HG03039 (cell line): ENCODE measurements around the gene SNRPA.
"Not testable (repeated sequence)": the region's sequence is repeated elsewhere in the genome, so short reads cannot be mapped to it uniquely, and the experiment has no call there.

ENCODE experiments used
- ATAC-seq: cut with Tn5 transposase; IDR thresholded peaks from one replicate; pipeline ENCODE4 v1.9.1; 2021; ENCODE audit warnings: mild to moderate bottlenecking, moderate library complexity; ENCODE audit not compliant: unreplicated experiment

SNRPA gene

DNA sequence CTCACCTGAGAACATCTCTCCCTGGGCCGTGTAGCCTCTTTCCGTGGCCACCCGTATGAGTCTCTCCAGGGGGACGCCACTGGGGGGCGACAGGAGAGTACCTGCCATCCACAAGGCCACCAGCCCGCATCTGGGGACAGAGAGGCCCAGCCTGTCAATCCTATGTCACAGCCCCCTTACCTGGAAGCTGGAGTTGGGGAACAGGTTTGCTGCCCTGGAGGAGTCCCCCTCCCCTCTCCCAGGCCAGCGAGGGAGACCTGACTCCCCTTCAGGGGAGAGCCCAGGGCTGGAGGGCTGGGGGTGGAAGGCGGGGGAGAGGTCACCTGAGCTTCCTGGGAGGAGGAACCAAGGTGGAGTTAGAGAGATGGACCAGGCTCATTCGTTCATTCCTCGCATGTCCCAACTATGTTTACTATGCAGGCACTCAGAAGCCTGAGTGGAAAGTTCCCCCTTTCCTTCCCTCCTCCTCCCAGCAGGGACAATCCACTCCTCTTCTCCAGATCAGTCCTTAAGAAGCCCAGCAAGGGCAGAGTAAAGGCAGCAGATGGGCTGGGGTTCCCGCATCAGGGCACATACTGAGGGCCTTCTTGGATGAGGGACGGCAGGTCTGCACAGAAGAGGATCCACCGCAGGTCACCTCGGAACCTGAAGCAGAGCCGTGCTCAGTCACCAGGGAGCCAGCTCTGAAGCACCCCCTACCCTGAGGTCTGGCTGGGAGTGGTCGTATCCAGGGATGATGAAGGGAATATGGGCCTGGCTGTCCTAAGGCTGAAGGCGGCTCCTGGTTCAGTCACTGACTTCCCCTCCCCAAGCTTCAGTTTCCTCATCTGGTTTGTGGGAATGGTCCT is 6.2 kb upstream of the SNRPA start:
- no peak for ATAC-seq

DNA sequence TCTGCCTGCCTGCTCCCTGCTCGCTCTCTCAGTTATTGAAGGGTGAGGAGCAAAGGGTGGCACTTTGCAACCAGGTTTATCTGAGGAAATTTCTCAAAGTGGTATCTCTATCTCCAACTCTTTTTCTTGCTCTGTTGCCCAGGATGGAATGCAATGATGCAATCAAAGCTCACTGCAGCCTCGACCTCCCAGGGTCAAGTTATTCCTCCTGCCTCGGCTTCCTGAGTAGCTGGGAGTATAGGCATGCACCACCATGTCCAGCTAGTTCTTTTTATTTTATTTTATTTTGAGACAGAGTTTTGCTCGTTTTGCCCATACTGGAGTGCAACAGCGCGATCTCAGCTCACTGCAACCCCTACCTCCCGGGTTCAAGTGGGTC is 5.6 kb upstream of the SNRPA start:
- ATAC-seq, result no peak

DNA sequence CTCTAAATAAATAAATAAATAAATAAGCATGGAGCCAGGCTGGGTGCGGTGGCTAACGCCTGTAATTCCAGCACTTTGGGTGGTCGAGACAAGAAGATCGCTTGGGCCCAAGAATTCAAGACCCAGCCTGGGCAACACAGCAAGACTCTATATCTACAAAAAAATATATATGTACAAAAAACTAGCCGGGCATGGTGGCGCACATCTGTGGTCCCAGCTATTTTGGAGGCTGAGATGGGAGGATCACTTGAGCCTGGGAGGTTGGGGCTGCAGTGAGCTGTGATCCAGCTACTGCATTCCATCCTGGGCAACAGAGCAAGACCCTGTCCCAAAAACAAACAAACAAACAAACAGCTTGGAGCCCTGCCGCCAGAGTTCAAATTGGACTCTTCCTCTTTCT is 3.5 kb upstream of the SNRPA start:
- ATAC-seq, result no peak

DNA sequence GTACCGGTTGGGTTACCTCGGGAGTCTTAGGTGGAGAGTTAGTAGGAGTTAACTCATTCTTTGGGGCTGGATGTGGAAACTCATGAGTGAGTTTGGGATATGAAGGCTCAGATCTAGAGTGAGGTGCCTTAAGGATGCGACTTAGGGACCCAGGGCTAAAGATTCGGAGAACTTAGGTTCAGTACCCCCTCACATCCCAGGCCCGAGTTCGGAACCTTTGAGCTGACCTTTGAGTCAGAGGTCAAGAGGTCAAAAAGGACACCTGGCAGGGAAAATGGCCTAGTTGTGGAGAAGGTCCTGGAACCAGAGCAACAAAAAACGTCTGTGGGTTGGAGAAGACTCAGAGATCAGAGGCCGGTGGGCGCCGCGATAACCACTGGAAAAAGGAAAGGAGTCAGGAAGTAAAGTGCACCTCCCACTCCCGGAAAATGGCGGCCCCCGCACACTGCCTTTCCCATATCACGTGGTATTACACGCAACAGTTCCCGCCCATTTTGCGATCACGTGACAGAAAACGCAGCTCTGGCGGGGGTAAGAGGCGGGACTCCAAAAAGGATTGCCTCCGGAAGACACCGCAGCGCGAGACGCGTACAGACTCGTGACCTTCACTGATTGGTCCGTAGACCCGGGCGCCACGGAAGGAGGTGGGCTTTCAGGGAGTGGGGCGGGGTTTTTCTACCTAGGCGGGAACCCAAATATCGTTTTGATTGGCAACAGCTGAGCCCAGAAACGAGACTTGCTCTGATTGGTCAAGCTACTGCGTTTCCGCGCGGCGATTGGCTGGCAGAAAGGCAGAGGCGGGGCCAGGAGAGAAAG is 737 bp upstream of the SNRPA start, which contains the start of gene ACTMAP:
ACTMAP (minus strand) TSS at position 420 of the 816 bp plus-strand sequence. CDS start 674 bp downstream, outside the sequence.
- peak; percentile 74 for ATAC-seq

DNA sequence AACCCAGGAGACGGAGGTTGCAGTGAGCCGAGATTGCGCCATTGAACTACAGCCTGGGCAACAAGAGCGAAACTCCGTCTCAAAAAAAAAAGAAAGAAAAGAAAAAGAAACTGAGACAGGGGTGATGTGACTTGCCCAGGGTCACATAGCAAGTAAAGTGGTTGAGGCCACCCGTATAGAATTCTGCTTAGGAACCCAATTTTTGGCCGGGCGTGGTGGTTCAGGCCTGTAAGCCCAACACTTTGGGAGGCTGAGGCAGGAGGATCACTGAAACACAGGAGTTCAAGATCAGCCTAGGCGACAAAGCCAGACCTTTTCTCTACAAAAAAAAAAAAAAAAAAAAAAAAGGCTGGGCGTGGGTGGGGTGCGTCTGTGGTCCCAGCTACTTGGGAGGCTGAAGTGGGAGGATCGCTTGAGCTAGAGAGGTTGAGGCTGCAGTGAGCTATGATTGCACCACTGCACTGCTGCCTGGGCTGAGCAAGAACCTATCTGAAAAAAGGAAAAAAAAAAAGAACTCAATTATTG is 1.3 kb downstream of the SNRPA start:
- ATAC-seq, result no peak

DNA sequence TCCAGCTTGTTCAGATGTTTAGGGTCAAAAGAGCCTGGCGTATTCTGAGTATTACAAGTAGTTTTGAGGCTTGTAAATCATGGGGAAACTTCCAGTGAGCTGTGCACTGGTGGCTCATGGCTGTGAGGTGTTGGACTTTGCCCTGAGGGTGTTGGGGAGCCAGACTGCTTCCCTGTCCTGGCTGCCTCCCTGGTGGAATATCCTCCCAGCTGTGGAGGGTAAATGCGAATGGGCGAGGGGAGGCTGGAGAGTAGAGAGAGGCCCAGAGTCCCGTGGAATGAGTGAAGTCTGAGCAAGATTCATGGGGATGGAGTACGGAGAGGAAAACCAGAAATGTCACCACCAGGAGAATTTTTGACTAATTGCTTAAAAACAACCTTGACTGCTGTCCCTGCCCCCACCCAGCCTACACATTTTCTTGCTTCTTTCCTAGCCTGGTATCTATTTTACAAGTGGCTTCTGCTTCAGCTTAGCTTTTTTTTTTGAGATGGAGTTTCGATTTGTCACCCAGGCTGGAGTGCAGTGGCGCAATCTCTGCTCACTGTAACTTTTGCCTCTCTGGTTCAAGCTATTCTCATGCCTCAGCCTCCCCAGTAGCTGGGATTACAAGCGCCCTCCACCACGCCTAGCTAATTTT is 3.7 kb downstream of the SNRPA start:
- ATAC-seq, result no peak

DNA sequence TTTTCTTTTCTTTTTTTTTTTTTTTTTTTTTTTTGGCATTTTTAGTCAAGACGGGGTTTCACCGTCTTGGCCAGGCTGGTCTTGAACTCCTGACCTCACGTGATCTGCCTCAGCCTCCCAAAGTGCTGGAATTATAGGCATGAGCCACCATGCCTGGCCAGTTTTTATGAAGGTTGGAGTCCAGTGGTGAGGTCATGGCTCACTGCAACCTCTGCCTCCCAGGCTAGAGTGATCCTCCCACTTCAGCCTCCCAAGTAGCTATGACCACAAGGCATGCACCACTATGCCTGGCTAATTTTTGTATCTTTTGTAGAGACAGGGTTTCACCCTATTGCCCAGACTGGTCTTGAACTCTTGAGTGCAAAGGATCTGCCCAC is 4.2 kb downstream of the SNRPA start:
- no peak for ATAC-seq

DNA sequence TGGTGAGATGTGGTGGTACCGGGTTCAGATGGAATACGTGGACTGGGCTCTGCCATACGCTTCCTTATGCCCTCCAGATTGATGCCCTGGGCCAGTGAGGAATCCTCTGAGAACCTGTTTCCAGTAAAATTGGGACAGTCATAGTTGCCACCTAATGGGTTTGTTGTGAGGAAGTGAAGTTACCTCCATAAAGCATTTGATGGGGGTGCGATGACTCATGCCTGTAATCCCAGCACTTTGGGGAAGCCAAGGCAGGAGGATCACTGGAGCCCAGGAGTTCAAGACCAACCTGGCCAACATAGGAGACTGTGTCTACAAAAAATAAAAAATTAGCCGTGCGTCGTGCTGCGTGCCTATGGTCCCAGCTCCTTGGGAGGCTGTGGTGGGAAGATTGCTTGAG is 4.8 kb downstream of the SNRPA start:
- no peak for ATAC-seq

DNA sequence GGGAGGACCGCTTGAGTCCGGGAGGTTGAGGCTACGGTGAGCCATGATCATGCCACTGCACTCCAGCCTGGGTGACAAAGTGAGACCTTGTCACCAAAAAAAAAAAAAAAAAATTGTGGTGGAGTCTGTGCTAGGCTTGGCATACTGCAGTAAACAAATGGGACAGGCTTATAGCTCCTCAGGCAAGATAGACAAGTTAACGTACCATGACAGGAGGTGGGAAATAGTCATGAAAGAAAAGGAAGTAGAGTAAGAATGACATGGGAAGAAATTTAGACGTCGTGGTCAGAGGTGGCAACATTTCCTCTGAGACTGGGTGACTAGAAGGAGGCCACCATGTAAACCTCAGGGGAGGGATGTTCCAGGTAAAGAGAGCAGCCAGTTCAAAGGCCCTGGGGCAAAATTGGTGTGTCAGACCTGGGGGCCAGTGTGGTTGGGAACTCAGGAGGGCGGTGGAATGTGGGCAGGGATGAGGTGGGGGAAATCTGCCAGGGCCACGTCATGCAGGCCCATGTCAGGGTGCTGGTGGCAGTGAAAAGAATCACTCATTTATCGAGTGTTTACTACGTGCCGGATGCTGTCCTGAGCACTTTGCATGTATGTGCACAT is 5.6 kb downstream of the SNRPA start:
- no peak for ATAC-seq

DNA sequence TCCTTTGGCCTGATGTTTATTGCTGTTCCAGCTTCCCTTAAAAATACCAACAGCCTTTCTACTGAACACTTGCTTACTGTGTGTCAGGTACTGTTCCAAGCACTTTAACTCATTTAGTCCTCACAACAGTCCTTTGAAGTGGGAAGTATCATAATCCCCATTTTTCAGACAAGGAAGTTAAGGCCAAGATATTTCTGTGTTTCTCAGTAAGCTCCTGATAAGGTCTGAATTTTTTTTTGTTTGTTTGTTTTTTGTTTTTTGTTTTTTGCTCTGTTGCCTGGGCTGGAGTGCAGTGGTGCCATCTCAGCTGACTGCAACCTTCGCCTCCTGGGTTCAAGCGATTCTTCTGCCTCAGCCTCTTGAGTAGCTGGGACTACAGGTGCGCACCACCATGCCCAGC is 7.5 kb downstream of the SNRPA start:
- no peak for ATAC-seq

DNA sequence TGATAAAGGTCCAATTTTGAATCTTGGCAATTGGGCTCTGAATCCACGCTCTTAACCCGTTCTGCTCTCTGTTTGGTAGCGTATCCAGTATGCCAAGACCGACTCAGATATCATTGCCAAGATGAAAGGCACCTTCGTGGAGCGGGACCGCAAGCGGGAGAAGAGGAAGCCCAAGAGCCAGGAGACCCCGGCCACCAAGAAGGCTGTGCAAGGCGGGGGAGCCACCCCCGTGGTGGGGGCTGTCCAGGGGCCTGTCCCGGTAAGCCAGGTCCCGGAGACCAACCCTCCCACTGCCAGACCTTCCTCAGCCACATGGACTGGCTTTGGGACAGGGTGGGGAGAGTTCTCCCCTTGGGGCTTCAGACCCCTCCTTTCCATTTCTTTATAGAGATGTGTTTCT is 8.3 kb downstream of the SNRPA start:
- ATAC-seq, result no peak

DNA sequence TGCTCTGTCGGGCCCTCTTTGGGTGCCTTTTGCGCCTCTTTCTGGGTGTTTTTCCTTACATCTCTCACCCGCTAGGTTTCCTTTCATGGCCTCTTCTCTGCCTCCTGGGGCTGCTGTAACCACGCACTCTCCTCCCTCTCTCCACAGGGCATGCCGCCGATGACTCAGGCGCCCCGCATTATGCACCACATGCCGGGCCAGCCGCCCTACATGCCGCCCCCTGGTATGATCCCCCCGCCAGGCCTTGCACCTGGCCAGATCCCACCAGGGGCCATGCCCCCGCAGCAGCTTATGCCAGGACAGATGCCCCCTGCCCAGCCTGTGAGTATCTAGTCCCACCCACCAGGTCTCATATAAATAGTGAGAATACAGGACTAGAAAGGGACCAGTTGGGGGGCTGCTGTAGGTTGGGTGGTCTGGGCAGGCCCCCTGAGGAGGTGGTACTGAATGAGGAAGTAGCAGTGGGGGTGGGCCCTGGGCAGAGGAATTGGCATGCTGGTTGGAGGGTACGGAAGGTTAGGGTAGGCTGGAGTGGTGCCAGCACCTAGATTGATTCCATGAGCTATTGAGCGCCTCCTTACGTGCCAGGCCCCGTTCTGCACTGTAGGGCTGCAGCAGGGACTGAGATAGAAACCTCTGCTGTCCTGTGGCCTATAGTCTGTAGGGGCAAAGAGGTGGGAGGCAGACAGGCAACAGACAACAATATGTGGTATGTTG is 11.9 kb downstream of the SNRPA start:
- ATAC-seq, result no peak

DNA sequence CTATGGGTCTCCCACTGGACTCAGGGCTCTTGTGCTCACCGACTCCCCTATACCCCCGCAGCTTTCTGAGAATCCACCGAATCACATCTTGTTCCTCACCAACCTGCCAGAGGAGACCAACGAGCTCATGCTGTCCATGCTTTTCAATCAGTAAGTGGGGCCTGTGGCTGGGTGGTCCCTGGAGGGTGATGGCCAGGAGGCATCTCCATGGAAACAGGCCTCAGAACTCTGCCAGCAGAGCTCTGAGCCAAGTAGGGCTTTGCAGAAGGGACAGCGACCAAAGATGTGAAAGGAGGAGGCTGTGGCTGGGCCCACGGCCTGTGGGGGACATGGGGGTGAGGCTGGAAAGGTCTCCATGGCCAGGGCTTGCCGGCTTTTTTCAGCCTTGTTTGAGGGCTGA is 12.5 kb downstream of the SNRPA start:
- no peak for ATAC-seq

DNA sequence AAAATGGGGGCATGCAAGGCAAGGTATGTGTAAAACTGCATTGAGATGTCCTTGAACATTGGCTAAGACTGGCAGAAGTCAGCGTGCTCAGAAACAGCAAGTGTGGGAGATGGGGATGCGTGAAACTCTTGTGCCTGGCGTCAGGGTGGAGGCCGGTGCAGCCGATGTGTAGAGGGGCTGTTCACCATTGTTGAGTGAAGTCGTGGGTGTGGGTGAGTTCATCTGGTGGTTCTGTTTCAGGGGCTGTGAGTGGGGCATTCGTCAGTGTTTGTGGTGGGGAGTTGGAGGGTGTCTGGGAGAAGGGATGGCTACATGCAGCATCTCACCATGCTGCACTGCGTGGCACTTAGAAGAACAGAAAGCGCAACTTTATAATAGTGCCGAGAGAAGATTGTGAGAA is 13.0 kb downstream of the SNRPA start:
- ATAC-seq, result no peak

DNA sequence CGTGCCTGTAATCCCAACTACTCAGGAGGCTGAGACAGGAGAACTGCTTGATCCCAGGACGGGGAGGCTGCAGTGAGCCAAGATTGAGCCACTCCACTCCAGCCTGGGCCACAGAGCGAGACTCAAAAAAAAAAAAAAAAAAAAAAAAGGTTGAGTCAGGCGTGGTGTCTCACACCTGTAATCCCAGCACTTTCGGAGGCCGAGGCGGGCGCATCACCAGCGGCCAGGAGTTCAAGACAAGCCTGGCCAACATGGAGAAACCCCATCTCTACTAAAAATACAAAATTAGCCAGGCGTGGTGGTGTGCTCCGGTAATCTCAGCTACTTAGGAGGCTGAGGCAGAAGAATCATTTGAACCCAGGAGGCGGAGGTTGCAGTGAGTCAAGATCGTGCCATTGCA is 15.4 kb downstream of the SNRPA start:
- ATAC-seq, result not testable (repeated sequence)

DNA sequence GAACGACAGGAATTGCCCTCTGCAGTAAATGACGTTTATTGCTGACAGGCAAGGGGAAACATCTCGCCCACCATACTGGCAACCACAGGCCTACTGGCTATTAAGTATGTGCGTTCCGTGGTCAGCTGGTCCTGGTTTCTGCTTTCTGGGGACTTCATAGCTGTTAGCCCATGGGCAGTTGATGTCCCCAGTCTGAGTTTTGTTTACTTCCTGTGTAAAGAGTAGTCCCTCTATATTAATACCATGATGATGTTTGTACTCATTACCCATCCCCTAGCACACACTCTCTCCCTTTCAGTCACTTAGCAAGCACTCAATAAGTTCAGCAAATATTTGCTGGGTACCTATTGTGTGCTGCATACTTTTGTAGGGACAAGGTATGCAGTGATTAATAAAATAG is 17.9 kb downstream of the SNRPA start:
- no peak for ATAC-seq

DNA sequence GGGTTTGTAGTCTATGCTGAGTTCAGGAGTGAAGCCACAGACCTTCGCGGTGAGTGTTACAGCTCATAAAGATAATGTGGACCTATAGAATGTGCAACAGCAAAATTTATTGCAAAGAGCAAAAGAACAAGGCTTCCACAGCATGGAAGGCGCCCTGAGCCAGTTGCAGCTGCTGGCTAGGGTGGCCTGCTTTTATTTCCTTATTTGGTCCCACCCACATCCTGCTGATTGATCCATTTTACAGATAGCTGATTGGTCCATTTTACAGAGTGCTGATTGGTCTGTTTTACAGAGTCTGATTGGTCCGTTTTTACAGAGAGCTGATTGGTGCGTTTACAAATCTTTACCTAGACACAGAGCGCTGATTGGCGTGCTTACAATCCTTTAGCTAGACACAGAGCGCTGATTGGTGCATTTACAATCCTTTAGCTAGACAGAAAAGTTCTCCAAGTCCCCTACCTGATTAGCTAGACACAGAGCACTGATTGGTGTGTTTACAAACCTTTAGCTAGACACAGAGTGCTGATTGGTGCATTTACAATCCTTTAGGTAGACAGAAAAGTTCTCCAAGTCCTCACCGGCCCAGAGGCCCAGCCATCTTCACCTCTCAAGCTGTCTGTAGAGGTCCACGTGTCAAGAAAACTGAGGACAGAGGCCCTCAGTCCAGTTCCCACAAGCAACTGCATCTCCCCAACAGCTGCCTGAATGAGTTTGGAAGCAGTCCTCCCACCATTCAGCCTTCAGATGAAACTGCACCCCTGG is 20.3 kb downstream of the SNRPA start:
- not testable (repeated sequence) for ATAC-seq

DNA sequence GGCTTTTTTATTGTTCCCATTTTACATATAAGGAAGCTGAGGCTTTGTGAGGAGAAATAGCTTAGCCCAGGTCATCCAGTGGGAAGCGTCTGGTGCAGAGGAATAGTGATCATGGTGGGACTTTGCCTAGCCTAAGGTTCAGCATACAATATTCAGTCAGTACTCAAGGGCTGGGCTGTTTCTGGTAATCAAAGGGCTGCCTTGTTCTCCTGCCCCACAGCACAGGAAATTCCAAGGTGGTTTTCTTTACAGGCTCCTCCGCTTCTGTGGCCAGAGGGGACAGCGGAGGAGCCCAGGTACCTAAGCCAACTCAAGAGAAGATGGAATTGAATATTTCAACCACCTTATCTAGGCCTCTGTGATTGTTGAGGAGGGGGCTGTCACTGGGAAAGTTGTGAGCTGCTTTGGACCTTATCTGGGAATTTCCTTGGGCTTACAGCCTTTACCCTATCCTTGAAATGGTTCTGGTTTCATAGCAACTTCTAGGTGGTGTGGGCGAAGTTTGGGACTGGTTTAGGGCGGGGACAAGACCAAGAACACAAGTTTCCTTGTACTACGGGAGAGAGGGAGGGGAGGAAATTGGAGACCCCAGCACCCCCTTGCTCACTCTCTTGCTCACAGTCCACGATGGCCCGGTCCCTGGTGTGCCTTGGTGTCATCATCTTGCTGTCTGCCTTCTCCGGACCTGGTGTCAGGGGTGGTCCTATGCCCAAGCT is 24.1 kb downstream of the SNRPA start, which contains the start of gene MIA:
MIA (plus strand) TSS at position 606 of the 716 bp plus-strand sequence; CDS start at position 628, 22 bp downstream.
- no peak for ATAC-seq

DNA sequence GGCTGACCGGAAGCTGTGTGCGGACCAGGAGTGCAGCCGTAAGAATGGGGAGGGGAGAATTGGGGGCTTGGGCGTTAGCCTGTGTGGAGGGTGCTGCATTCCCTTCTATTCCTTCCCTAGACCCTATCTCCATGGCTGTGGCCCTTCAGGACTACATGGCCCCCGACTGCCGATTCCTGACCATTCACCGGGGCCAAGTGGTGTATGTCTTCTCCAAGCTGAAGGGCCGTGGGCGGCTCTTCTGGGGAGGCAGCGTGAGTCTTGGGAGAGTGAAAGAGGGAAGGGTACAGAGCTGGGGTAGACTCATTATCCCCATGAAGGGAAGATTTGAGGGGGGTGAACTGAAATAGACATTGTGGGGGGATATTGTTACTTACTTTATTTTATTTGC is 24.6 kb downstream of the SNRPA start:
- no peak for ATAC-seq
